Activated naive CD4-positive, alpha-beta T cell treated with anti-CD3 and anti-CD28 coated beads, Interleukin-2, amount 50 U/mL, for 72 hours (primary cell): ENCODE data around the gene PASK. TPM values are rescaled to one million over a fixed set of nuclear protein-coding genes. Genes with fewer than 3 reads are reported as not detected.
A peak's percentile ranks its signal among the peaks of the same experiment; 100 is the strongest.

ENCODE experiments used
- ATAC-seq, 2 donors: fragments of 150-1000 bp; cut with Tn5 transposase; 2 replicates each; pipeline ENCODE4 v1.10.0; 2021; ENCODE audit warnings: mild to moderate bottlenecking in 2 of 2, moderate library complexity in 2 of 2
- DNase-seq, 2 donors: peaks; one replicate each; pipeline ENCODE4 v3.0.0; 2021 to 2022; ENCODE audit warnings: low spot score in 2 of 2
- H3K27ac Mint-ChIP-seq, 2 donors: one replicate each; pipeline ENCODE4 v1.8.0; 2022; ENCODE audit warnings: mild to moderate bottlenecking in 2 of 2, mixed read lengths in 2 of 2
- H3K36me3 Mint-ChIP-seq, 2 donors: one replicate each; pipeline ENCODE4 v1.8.0; 2022; ENCODE audit warnings: mixed read lengths in 2 of 2
- H3K9me3 Mint-ChIP-seq, 2 donors: one replicate each; pipeline ENCODE4 v1.8.0; 2022; ENCODE audit warnings: mixed read lengths in 2 of 2
- total RNA-seq, 2 donors: library from RNA; stranded (reverse); gene quantifications; one replicate each; pipeline ENCODE4 v1.2.3, GENCODE V29; 2022

The PASK gene
- total RNA-seq, 2 donors from 2014 or later = 67.6 to 95.3 TPM

DNA sequence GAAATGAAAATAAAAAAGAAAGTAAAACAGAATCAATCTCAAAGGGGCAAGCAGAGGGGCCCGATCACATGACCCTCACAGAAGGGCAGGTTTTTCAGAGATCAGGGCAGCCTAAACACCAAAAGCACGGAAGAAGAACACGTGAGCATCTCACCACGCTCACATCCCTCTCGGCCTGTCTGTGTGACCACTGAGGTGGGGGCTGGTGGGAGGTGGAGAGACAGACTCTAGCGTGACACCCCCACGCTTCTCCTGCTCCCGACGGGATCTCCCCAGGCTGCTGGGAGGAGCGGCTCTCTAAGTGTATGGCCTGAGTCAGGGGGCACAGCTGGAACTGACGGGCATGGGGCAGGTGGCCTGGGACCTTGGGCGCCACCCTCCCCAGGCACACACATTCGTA lies 23.6 kb downstream of the PASK start:
- no peak for DNase-seq
- Mint-ChIP-seq H3K27ac (peak overlapping the region in 1 of 2 donors; percentile 91), H3K9me3 (peaks cover 0 to 4% of the 10 kb centered on the region in 2 donors), H3K36me3 (peaks cover 13 to 31% of the 10 kb centered on the region in 2 donors)
- no peak for ATAC-seq

DNA sequence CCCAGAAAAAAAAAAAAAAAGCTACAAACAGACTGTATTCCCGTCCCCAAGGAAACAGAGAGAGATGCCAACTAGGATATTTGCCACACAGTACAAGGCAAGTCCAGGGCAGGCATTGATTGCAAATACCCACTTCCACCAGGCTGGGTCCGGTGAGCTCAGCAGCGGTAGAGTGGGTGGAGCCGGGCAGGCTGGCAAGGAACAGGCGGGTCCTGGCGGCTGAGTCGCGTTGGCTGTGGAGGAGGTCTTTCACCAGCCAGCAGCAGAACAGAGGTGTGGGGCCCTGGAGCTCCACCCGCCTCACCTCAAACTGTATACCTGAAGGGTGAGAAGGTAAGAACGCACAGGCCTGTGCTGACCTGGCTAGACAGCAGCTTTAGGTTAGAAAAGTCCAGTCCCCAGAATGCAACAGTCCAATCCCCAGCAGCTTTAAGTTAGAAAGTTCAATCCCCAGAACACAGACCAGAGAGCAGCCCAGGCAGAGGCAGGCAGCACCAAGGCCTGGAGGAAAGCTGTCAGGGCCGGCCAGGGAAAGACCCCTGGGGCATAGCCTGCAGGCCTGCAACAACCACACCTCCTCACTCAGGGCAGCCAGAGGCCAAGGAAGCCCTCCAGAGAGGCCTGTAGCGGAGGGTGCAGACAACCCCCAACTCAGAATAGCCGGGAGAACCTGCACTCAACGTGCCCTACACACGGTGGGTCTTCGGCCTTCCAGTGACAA lies 25.3 kb downstream of the PASK start:
- ATAC-seq = no peak
- no peak for DNase-seq
- Mint-ChIP-seq H3K36me3 (peaks cover 8 to 32% of the 10 kb centered on the region in 2 donors), H3K9me3 (peaks cover 0 to 4% of the 10 kb centered on the region in 2 donors), H3K27ac (peak overlapping the region in 1 of 2 donors; percentile 53)

- ATAC-seq = no peak
- peaks cover 8 to 18% of the 10 kb centered on the region in 2 donors for H3K36me3 Mint-ChIP-seq
- no peak for DNase-seq
- H3K27ac Mint-ChIP-seq = no peak overlapping the region
- peaks cover 0 to 4% of the 10 kb centered on the region in 2 donors for H3K9me3 Mint-ChIP-seq
Measured at GRCh38 chr2:241122376-241123002, 26.8 kb downstream of the PASK start.

DNA sequence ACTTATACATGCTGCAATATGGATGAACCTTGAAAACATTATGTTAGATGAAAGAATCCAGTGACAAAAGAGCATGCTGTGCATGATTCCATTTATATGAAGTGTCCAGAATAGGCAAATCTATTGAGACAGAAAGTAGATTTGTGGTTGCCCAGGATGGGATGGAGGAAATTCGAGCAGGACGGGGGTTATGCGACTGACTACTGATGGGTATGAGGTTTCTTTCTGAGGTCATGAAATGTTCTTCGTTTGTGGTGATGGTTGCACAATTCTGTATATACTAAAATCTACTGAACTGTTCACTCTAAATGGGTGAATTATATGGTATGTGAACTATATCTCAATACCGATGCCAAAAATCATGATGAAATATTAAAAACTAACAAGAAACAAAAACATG lies 28.3 kb downstream of the PASK start:
- DNase-seq = no peak
- peaks cover 12 to 22% of the 10 kb centered on the region in 2 donors for H3K36me3 Mint-ChIP-seq
- peaks cover 0 to 4% of the 10 kb centered on the region in 2 donors for H3K9me3 Mint-ChIP-seq
- no peak overlapping the region for H3K27ac Mint-ChIP-seq
- no peak for ATAC-seq

GRCh38 chr2:241120440-241120839 lies 28.8 kb downstream of the PASK start:
- H3K9me3 Mint-ChIP-seq = peaks cover 0 to 4% of the 10 kb centered on the region in 2 donors
- ATAC-seq (peak in 1 of 2 donors; percentile 48), DNase-seq (no peak)
- peaks cover 12 to 22% of the 10 kb centered on the region in 2 donors for H3K36me3 Mint-ChIP-seq
- H3K27ac Mint-ChIP-seq = no peak overlapping the region

DNA sequence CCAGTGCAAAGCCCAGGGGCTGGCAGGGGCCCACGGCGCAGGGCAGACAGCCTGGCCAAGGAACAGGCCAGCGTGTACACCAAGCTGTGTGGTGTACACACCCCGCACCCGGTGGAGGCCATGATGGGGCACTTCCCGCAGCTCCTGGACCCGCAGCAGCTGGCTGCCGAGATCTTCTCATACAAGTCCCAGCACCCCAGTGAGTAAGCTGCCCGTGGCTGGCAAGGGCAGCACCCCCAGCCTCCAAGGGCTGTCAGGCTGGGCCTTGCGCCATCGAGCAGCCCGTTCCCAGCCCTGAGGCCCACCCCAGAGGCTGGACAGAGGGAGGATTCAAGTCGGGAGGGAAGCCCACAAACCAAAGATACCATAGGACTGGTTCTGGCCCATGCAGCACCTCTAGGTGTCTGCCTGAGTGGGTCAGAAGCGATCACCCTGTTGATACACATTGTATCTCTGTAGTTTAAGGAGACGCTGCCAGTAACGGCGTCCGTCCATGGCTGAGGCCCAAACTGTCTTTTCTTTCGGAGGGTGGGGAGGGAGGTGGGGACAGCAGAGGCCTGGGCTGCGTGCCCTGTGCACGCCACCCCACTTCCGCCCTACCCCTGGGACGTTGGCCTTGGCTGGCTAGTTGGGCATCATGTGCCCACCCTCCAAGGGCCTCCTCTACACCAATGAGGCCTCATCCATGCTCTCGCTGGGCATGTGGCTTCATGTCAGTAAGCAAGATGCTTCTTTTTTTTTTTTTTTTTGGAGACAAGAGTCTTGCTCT lies 30.4 kb downstream of the PASK start:
- Mint-ChIP-seq H3K9me3 (peaks cover 0 to 4% of the 10 kb centered on the region in 2 donors), H3K27ac (no peak overlapping the region), H3K36me3 (peaks cover 21 to 33% of the 10 kb centered on the region in 2 donors)
- ATAC-seq (no peak), DNase-seq (no peak)

GRCh38 chr2:241116606-241117560 lies 32.4 kb downstream of the PASK start:
- Mint-ChIP-seq H3K36me3 (peaks cover 25 to 42% of the 10 kb centered on the region in 2 donors), H3K27ac (peak overlapping the region; percentile 53 to 81), H3K9me3 (peaks cover 0 to 4% of the 10 kb centered on the region in 2 donors)
- ATAC-seq (no peak), DNase-seq (no peak)

DNA sequence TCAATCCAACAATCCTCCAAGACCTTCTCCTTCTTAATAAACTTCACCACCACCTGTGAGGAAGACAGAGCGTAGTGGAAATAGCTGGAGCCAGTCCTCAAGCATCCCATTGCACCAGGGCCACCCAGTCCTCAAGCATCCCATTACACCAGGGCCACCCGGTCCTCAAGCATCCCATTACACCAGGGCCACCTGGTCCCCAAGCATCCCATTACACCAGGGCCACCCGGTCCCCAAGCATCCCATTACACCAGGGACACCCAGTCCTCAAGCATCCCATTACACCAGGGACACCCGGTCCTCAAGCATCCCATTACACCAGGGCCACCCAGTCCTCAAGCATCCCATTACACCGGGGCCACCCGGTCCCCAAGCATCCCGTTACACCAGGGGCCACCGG lies 33.9 kb downstream of the PASK start:
- H3K36me3 Mint-ChIP-seq = peaks cover 29 to 39% of the 10 kb centered on the region in 2 donors
- ATAC-seq = no peak
- DNase-seq = no peak
- no peaks in the 10 kb centered on the region for H3K9me3 Mint-ChIP-seq
- H3K27ac Mint-ChIP-seq = no peak overlapping the region

DNA sequence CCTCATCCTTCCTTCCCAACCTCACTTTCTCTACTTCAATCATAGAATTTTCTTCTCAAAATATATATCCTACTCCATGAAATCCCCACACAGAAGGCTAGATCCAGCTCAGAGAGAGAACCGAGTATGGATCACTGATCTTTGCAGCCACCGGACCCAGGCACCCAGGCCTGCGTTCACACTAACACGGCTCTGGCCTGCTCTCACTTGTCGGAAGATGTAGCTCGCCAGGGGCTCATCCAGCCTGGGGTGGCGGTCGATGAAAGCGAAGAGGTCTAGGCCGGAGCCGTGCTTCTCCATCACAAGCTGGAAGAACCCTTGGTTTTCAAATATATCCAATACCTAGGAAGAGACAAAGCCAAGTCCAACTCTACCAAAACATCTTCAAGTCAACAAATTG lies 34.4 kb downstream of the PASK start:
- Mint-ChIP-seq H3K9me3 (no peaks in the 10 kb centered on the region), H3K36me3 (peaks cover 34 to 38% of the 10 kb centered on the region in 2 donors), H3K27ac (no peak overlapping the region)
- ATAC-seq = no peak
- no peak for DNase-seq

DNA sequence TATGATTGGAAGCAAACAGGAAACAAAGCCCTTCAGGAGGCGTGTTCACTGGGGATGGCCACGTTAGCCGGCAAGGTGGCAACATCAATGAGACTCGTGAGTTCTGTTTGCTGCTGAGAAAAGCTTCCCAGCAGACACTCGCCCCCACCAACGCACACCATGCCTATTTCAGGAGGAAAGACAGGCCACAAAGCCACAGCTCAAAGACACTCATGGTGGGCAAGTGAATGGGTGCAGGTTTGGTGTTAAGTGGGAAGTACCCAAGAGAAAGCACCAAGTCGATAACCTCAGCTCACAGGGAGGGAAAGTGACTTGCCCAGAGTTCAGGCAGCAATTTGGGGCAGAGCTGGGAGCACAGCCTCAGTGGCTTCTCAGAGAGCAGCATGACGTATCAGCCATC lies 36.7 kb downstream of the PASK start:
- peaks cover 44 to 50% of the 10 kb centered on the region in 2 donors for H3K36me3 Mint-ChIP-seq
- peak; percentile 63 to 70 for ATAC-seq
- no peak for DNase-seq
- H3K27ac Mint-ChIP-seq = peak overlapping the region; percentile 85 to 90
- H3K9me3 Mint-ChIP-seq = no peaks in the 10 kb centered on the region

- ATAC-seq (no peak), DNase-seq (no peak)
- Mint-ChIP-seq H3K27ac (peak overlapping the region; percentile 90 to 94), H3K9me3 (no peaks in the 10 kb centered on the region), H3K36me3 (peaks cover 44 to 49% of the 10 kb centered on the region in 2 donors)
Measured at GRCh38 chr2:241112046-241112445, 37.2 kb downstream of the PASK start.

- peak overlapping the region; percentile 90 to 94 for H3K27ac Mint-ChIP-seq
- DNase-seq = peak in 1 of 2 donors; percentile 47
- peaks cover 41 to 43% of the 10 kb centered on the region in 2 donors for H3K36me3 Mint-ChIP-seq
- H3K9me3 Mint-ChIP-seq = no peaks in the 10 kb centered on the region
- ATAC-seq = peak; percentile 17 to 29
Measured at GRCh38 chr2:241111440-241111805, 37.8 kb downstream of the PASK start.

GRCh38 chr2:241110607-241111439 lies 38.4 kb downstream of the PASK start:
- DNase-seq = peak in 1 of 2 donors; percentile 35
- ATAC-seq = peak; percentile 21 to 38
- peaks cover 40 to 42% of the 10 kb centered on the region in 2 donors for H3K36me3 Mint-ChIP-seq
- H3K9me3 Mint-ChIP-seq = no peaks in the 10 kb centered on the region
- peak overlapping the region; percentile 90 to 94 for H3K27ac Mint-ChIP-seq

GRCh38 chr2:241110089-241110606 lies 39.1 kb downstream of the PASK start:
- Mint-ChIP-seq H3K27ac (peak overlapping the region; percentile 89 to 90), H3K9me3 (no peaks in the 10 kb centered on the region), H3K36me3 (peaks cover 37 to 39% of the 10 kb centered on the region in 2 donors)
- ATAC-seq = peak in 1 of 2 donors; percentile 33
- no peak for DNase-seq
